Muscle of arm (tissue), 12 donors: ENCODE results near the gene PTPN23. TPM values are rescaled to one million over a fixed set of nuclear protein-coding genes. Genes with fewer than 3 reads are reported as not detected.

Experiments
- DNase-seq: peaks from one replicate; pipeline ENCODE4 v3.0.0-alpha.2; 2013
- polyA plus RNA-seq, 12 donors: library from polyadenylated mRNA; unstranded; fragments of 120-200 nt; gene quantifications; one replicate each; pipeline ENCODE4 v1.2.1, GENCODE V29; 2013; ENCODE audit not compliant: insufficient read length in 12 of 12

Gene PTPN23
- polyA plus RNA-seq, 12 donors, result 17.2 to 29.4 (median 19.7) TPM; not detected in 1

DNA sequence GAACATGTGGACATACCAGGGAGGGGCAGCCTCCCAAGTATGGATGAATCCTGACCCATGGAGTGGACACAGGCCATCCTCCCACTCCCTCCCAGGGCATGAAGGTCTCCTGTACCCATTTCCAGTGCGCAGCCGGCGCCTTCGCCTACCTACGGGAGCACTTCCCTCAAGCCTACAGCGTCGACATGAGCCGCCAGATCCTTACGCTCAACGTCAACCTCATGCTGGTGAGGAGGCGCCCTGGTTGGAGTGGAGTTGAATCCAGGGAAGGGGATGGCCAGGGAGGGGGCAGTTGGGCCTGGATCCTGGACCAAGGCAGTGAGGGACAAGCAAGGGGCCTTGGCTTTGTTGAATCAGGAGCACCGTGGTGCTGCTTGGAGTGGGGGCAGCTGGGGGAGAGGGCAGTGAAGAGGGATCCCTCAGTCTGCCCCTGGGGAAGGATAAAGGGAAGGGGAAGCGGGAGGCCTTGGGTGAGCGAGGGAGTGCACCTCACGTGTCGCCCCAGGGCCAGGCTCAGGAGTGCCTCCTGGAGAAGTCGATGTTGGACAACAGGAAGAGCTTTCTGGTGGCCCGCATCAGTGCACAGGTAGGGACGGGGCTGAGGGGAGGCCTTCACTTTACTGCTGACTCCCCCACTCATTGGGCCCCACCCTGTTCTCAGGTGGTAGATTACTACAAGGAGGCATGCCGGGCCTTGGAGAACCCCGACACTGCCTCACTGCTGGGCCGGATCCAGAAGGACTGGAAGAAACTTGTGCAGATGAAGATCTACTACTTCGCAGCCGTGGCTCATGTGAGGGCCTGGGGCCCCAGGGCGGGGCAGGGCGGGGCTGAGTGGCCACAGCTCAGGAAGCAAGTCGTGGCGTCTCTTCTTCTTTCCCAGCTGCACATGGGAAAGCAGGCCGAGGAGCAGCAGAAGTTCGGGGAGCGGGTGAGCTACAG is 25.3 kb downstream of the PTPN23 start:
- no peak for DNase-seq

DNA sequence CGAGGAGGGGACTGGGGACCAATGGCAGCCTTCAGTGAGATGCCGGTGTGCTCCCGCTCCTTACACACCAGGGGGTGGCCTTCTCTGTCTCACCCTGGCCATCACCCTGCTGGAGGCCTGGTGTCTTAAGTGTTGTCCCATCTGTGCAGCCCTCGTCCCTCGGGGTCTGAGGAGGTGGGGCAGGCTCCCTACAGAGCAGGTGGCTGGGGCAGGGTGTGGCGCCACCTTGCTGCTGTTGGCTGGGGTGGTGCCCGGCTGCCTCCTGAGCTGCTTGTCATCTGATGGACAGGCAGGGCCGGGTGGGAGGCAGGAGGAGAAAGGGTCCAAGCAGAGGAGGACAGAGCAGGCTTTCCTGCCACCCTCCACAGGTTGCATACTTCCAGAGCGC is 25.9 kb downstream of the PTPN23 start:
- no peak for DNase-seq

DNA sequence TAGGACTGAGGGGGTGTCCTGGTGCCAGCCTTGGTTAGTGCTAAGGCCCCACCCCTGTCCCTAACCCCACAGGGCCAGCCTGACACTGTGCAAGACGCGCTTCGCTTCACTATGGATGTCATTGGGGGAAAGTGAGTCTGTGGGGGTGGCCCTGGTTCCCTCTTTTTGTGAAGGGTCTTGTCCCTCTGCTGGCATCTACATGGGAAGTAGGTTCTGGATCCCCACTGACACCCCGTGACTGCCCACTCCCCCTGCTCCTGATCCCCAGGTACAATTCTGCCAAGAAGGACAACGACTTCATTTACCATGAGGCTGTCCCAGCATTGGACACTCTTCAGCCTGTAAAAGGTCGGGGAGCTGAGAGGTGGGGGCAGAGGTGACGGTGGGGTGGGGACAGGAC is 26.4 kb downstream of the PTPN23 start:
- no peak for DNase-seq

GRCh38 chr3:47407896-47408838 is 27.3 kb downstream of the PTPN23 start:
- DNase-seq, result no peak

DNA sequence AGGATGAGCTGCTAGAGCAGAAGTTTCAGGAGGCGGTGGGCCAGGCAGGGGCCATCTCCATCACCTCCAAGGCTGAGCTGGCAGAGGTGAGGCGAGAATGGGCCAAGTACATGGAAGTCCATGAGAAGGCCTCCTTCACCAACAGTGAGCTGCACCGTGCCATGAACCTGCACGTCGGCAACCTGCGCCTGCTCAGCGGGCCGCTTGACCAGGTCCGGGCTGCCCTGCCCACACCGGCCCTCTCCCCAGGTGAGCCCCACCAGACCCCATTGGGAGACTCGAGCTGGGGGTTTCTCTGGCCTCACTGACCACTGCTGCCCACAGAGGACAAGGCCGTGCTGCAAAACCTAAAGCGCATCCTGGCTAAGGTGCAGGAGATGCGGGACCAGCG is 28.0 kb downstream of the PTPN23 start:
- no peak for DNase-seq

DNA sequence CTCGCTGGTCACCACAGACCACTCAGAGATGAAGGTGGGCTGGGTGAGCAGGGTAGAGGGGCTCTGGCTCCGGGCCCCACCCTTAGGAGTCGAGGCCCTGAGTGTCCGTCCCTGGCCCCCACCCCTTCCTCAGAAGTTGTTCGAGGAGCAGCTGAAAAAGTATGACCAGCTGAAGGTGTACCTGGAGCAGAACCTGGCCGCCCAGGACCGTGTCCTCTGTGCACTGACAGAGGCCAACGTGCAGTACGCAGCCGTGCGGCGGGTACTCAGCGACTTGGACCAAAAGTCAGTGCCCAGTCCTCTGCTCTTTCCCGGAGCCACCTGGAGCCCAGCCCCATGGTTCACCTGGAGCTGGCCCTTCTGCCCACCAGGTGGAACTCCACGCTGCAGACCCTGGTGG is 28.5 kb downstream of the PTPN23 start:
- DNase-seq, result no peak

- no peak for DNase-seq
These were observed 29.0 kb downstream of the PTPN23 start for GRCh38 chr3:47409688-47410416.

- DNase-seq, result no peak
These were observed 29.5 kb downstream of the PTPN23 start for GRCh38 chr3:47410417-47410720.

GRCh38 chr3:47410801-47411646 is 30.2 kb downstream of the PTPN23 start:
- DNase-seq, result no peak

GRCh38 chr3:47411696-47412452 is 31.1 kb downstream of the PTPN23 start:
- DNase-seq, result no peak

GRCh38 chr3:47412453-47412756 is 31.6 kb downstream of the PTPN23 start:
- DNase-seq, result no peak

DNA sequence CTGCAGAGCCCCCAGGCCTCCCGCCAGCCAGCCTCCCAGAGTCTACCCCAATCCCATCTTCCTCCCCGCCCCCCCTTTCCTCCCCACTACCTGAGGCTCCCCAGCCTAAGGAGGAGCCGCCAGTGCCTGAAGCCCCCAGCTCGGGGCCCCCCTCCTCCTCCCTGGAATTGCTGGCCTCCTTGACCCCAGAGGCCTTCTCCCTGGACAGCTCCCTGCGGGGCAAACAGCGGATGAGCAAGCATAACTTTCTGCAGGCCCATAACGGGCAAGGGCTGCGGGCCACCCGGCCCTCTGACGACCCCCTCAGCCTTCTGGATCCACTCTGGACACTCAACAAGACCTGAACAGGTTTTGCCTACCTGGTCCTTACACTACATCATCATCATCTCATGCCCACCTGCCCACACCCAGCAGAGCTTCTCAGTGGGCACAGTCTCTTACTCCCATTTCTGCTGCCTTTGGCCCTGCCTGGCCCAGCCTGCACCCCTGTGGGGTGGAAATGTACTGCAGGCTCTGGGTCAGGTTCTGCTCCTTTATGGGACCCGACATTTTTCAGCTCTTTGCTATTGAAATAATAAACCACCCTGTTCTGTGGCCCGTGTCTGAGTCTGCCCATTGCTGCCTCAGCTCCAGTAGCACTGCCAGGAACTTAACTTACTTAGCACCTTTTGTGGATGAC is 32.2 kb downstream of the PTPN23 start:
- DNase-seq, result no peak

DNA sequence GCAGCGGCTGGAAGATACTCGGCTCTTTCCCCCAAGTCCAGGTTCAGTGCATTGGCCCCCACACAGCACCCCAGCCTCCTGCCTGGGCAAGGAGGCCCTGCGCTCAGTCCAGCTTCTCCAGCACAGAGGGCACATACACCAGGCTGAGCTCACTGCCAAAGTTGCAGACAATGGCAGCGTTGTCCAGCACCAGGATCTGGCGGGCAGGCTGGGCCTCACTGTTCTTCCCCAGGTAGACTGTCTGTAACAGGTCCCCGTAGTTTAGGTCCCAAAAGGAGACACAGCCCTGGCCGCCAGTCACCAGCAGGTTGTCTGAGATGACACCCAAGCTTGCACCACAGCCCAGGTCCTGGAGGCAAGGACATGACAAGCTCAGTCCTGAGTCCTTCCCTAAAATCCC is 32.9 kb downstream of the PTPN23 start:
- DNase-seq, result no peak

- no peak for DNase-seq
These were observed 33.3 kb downstream of the PTPN23 start for GRCh38 chr3:47414161-47414564.

DNA sequence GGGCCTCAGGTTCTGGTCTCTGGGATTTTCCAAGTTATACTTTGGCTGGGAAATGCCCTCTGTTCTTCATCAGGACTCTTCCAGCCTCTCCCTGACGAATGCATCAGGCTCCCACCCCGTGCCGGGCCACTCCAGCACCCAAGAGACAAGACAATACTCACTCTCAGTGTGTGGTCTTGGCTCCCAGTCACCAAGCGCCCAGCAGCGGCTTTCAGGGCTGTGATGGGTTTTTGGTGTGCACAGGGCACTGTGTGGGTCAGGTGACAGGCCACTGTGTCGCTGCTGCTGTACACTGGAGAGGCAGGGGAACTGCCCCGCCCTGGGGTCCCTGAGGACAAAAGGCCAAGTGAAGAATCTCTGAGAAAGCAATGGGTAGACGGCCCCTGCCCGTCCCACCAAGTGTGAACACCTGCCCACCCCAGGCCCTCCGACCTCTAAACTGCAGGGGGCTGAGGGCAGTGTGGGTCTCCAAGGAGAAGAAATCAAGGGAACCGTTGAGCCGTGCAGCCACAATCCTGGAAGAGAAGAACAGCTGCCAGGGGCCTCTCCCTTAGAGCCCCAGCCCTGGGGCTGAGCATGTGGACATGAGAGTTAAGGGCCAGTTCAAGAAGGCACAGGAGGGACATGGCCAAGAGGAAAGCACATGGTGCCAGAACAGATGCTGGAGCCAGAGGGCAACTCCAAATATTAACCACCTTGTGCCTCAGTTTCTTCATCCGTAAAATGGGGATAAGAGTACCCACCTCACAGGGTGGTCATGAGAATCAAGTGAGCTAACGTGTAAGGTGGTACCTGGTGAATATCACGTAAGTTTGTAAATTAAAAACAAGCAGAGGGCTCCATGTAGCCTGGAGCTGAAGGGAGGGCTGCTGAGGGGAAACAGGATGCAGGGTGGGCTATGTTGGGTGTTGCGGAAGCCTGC is 34.1 kb downstream of the PTPN23 start:
- DNase-seq, result no peak

DNA sequence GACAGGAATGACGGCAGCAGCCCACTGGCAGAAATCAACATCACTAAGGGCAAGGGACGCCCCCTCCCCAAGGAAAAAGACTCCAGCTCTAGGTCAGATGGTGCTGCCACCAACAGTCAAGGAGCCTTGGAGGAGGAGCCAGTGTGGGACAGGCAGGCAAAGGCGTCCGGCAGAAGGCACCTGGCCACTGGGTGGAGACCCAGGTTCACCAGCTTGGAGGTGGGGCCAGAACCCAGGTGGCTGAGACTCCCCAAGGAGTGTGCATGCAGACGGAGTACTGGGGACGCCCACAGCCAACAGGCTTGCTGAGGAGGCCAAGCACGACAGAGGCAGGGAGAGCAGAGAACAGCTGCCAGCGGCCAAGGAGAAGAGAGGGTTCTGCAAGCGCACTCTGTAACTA is 35.2 kb downstream of the PTPN23 start:
- no peak for DNase-seq

DNA sequence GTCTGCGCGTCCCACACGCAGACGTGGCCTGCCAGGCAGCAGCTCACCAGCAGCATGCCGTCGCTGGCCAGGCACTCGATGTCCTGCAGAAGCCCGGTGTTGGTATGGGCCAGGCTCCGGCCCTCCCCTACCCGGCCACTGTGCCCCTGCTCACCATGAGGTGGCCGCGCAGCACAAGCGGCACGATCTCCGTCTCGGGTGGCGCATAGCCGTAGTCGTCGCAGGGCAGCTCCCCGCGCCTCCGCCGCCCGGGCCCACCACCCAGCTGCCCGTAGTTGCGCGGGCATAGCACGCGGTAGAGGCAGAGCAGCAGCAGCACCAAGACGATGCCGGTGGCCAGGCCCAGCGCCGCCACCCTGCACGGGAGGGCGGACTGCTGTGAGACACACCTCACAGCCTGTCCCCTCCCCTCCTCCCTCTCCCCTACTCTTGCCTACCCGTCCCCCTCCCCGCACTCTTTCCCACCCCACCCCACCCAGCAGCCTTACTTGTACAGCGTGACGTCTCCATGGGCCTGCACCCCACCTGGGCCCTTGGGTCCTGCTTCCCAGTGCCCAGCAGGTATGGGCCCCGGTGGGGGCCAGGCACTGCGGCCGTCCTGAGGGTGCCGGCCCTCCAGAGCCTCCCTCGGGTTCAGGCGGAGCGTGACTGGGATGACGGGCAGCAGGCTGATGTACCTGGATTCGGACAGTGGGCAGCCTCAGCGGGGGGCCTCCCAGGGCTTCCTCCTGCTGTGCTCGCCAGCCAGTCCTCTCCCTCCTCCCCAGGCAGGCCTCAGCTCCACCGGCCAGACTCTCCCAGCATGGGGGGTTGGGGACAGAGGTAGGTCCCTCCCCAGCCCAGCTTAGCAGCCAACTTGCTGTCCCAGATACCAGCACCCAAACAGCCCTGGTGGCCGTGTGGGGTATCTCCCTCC is 37.6 kb downstream of the PTPN23 start:
- no peak for DNase-seq
